MM.1S (cell line): ENCODE measurements around the gene DCAF10.

Experiments used
- DNase-seq: peaks from one replicate; pipeline ENCODE4 v3.0.0-alpha.2; 2015
- H2AFZ ChIP-seq: fragments of 300-600 bp; sonication (generic); 2 replicates; pipeline ENCODE4 v1.6.0; 2016; ENCODE audit warnings: antibody characterized with exemption, low read length
- H3F3A ChIP-seq: fragments of 300-600 bp; sonication (generic); 2 replicates; pipeline ENCODE4 v1.6.1; 2016; ENCODE audit warnings: mild to moderate bottlenecking, antibody characterized with exemption, low read length, moderate library complexity, mixed read lengths; ENCODE audit not compliant: insufficient read depth
- H3K27ac ChIP-seq: fragments of 300-600 bp; sonication (generic); 2 replicates; pipeline ENCODE4 v1.5.1; 2016; ENCODE audit warnings: mild to moderate bottlenecking, low read length
- H3K27me3 ChIP-seq: fragments of 300-600 bp; sonication (generic); replicated peaks from 2 replicates; pipeline ENCODE4 v1.6.0; 2016; ENCODE audit warnings: low read length; ENCODE audit not compliant: insufficient read depth
- H3K36me3 ChIP-seq: fragments of 300-600 bp; sonication (generic); replicated peaks from 2 replicates; pipeline ENCODE4 v1.6.1; 2016; ENCODE audit warnings: mild to moderate bottlenecking, low read length, mixed read lengths; ENCODE audit not compliant: insufficient read depth
- H3K4me1 ChIP-seq: fragments of 300-600 bp; sonication (generic); 2 replicates; pipeline ENCODE4 v1.6.1; 2016; ENCODE audit warnings: low read length, mixed read lengths
- H3K4me2 ChIP-seq: fragments of 300-600 bp; sonication (generic); 2 replicates; pipeline ENCODE4 v1.6.0; 2016; ENCODE audit warnings: low read depth, low read length
- H3K4me3 ChIP-seq: fragments of 300-600 bp; sonication (generic); 2 replicates; pipeline ENCODE4 v1.5.1; 2016; ENCODE audit warnings: low read length, mixed read lengths
- H3K79me2 ChIP-seq: fragments of 300-600 bp; sonication (generic); 2 replicates; pipeline ENCODE4 v1.6.1; 2016; ENCODE audit warnings: mixed run types, low read length, mixed read lengths
- H3K9ac ChIP-seq: fragments of 300-600 bp; sonication (generic); 2 replicates; pipeline ENCODE4 v1.6.1; 2016; ENCODE audit warnings: low read length, mixed read lengths
- H3K9me2 ChIP-seq: fragments of 300-600 bp; sonication (generic); replicated peaks from 2 replicates; pipeline ENCODE4 v1.6.1; 2016; ENCODE audit warnings: mild to moderate bottlenecking, low read length, mixed read lengths; ENCODE audit not compliant: insufficient read depth
- H3K9me3 ChIP-seq: fragments of 300-600 bp; sonication (generic); replicated peaks from 2 replicates; pipeline ENCODE4 v1.6.1; 2016; ENCODE audit warnings: mild to moderate bottlenecking, low read length, mixed read lengths; ENCODE audit not compliant: insufficient read depth
- H4K20me1 ChIP-seq: fragments of 300-600 bp; sonication (generic); 2 replicates; pipeline ENCODE4 v1.6.1; 2016; ENCODE audit warnings: mild to moderate bottlenecking, low read length, moderate library complexity, mixed read lengths; ENCODE audit not compliant: insufficient read depth
- CTCF ChIP-seq: fragments of 300-600 bp; sonication (generic); IDR thresholded peaks from 2 replicates; pipeline ENCODE4 v1.5.1; 2016; ENCODE audit warnings: antibody characterized with exemption, low read length, mixed read lengths
- EZH2 ChIP-seq: fragments of 300-600 bp; sonication (generic); optimal IDR thresholded peaks from 2 replicates; pipeline ENCODE3; 2017; ENCODE audit warnings: low read depth, mild to moderate bottlenecking, antibody characterized with exemption, low read length, mixed read lengths
- EZH2phosphoT487 ChIP-seq: fragments of 300-600 bp; sonication (generic); IDR thresholded peaks from 2 replicates; pipeline ENCODE4 v1.6.1; 2018; ENCODE audit warnings: antibody characterized with exemption, low read length

The DCAF10 gene

GRCh38 chr9:37914701-37915358, 114.2 kb downstream of the DCAF10 start:
- Histone ChIP-seq H3K4me1 (no peaks in the 10 kb centered on the region), H3K9me2 (no peaks in the 10 kb centered on the region), H3K9ac (no peak overlapping the region), H3K36me3 (no peaks in the 10 kb centered on the region), H3F3A (no peaks in the 10 kb centered on the region), H4K20me1 (no peaks in the 10 kb centered on the region), H2AFZ (no peak overlapping the region), H3K79me2 (no peaks in the 10 kb centered on the region), H3K4me3 (no peak overlapping the region), H3K9me3 (no peaks in the 10 kb centered on the region), H3K27ac (no peak overlapping the region), H3K27me3 (no peaks in the 10 kb centered on the region), H3K4me2 (no peak overlapping the region)
- no peak for DNase-seq
- TF ChIP-seq CTCF (no peak), EZH2 (no peak), EZH2phosphoT487 (no peak)

GRCh38 chr9:37915911-37916470, 115.4 kb downstream of the DCAF10 start:
- no peak for TF ChIP-seq EZH2phosphoT487
- no peak for TF ChIP-seq EZH2
- no peak for TF ChIP-seq CTCF
- H3K4me2 ChIP-seq = no peak overlapping the region
- no peaks in the 10 kb centered on the region for H3K79me2 ChIP-seq
- H3K9me3 ChIP-seq = no peaks in the 10 kb centered on the region
- no peaks in the 10 kb centered on the region for H3K36me3 ChIP-seq
- no peak overlapping the region for H3K9ac ChIP-seq
- H3K27me3 ChIP-seq = no peaks in the 10 kb centered on the region
- H3F3A ChIP-seq = no peaks in the 10 kb centered on the region
- no peaks in the 10 kb centered on the region for H3K4me1 ChIP-seq
- no peaks in the 10 kb centered on the region for H3K9me2 ChIP-seq
- no peaks in the 10 kb centered on the region for H4K20me1 ChIP-seq
- no peak for DNase-seq
- no peak overlapping the region for H3K4me3 ChIP-seq
- H2AFZ ChIP-seq = no peak overlapping the region
- no peak overlapping the region for H3K27ac ChIP-seq

- DNase-seq = no peak
- no peak overlapping the region for H3K9ac ChIP-seq
- H3K4me2 ChIP-seq = no peak overlapping the region
- H3K79me2 ChIP-seq = no peaks in the 10 kb centered on the region
- no peaks in the 10 kb centered on the region for H3K36me3 ChIP-seq
- no peaks in the 10 kb centered on the region for H3K9me3 ChIP-seq
- peaks cover 2% of the 10 kb centered on the region; the same call in 1 of the 2 replicates for H3K4me1 ChIP-seq
- no peak overlapping the region for H3K27ac ChIP-seq
- TF ChIP-seq CTCF = no peak
- H3K27me3 ChIP-seq = no peaks in the 10 kb centered on the region
- no peaks in the 10 kb centered on the region for H3F3A ChIP-seq
- no peak overlapping the region for H2AFZ ChIP-seq
- no peak overlapping the region for H3K4me3 ChIP-seq
- no peaks in the 10 kb centered on the region for H3K9me2 ChIP-seq
- H4K20me1 ChIP-seq = no peaks in the 10 kb centered on the region
These were observed 116.1 kb downstream of the DCAF10 start for GRCh38 chr9:37916471-37917312.
